ENCODE results near the gene EPN1.
"Not testable (repeated sequence)": the region's sequence is repeated elsewhere in the genome, so short reads cannot be mapped to it uniquely, and the experiment has no call there.

The EPN1 gene

GRCh38 chr19:55694656-55695491, 19.8 kb downstream of the EPN1 start:
- no peak for DNase-seq

GRCh38 chr19:55695511-55696290, 20.7 kb downstream of the EPN1 start:
- DNase-seq, result no peak

- DNase-seq, result no peak
These were observed 21.5 kb downstream of the EPN1 start for GRCh38 chr19:55696301-55697068.

- DNase-seq, result no peak
These were observed 22.0 kb downstream of the EPN1 start for GRCh38 chr19:55697069-55697440.

- no peak for DNase-seq
These were observed 22.7 kb downstream of the EPN1 start for GRCh38 chr19:55697698-55698097.

GRCh38 chr19:55698256-55698655, 23.2 kb downstream of the EPN1 start:
- DNase-seq, result no peak

GRCh38 chr19:55699221-55699620, 24.2 kb downstream of the EPN1 start:
- no peak for DNase-seq

GRCh38 chr19:55700813-55701212, 25.8 kb downstream of the EPN1 start:
- no peak for DNase-seq

GRCh38 chr19:55702131-55702627, 27.2 kb downstream of the EPN1 start:
- no peak for DNase-seq

- no peak for DNase-seq
These were observed 28.8 kb downstream of the EPN1 start for GRCh38 chr19:55703790-55704215.

- DNase-seq, result no peak
These were observed 29.6 kb downstream of the EPN1 start for GRCh38 chr19:55704494-55705245.

- DNase-seq, result no peak
These were observed 30.9 kb downstream of the EPN1 start for GRCh38 chr19:55705972-55706371.

GRCh38 chr19:55711719-55712118, 36.7 kb downstream of the EPN1 start:
- no peak for DNase-seq

- DNase-seq, result no peak
These were observed 38.0 kb downstream of the EPN1 start for GRCh38 chr19:55712804-55713631.

GRCh38 chr19:55716531-55716930, 41.5 kb downstream of the EPN1 start:
- no peak for DNase-seq

GRCh38 chr19:55717251-55717650, 42.2 kb downstream of the EPN1 start:
- DNase-seq, result no peak

- not testable (repeated sequence) for DNase-seq
These were observed 43.1 kb downstream of the EPN1 start for GRCh38 chr19:55717879-55718711.

GRCh38 chr19:55720214-55720746, 45.3 kb downstream of the EPN1 start:
- DNase-seq, result no peak

- no peak for DNase-seq
These were observed 45.8 kb downstream of the EPN1 start for GRCh38 chr19:55720801-55721200.

GRCh38 chr19:55723491-55723890, 48.5 kb downstream of the EPN1 start:
- DNase-seq, result no peak
